ENCODE results near the gene TLE5. TPM values are rescaled to one million over a fixed set of nuclear protein-coding genes. Genes with fewer than 3 reads are reported as not detected.

The TLE5 gene
- total RNA-seq, 2 experiments from 2014 or later, result 722 to 793 TPM

DNA sequence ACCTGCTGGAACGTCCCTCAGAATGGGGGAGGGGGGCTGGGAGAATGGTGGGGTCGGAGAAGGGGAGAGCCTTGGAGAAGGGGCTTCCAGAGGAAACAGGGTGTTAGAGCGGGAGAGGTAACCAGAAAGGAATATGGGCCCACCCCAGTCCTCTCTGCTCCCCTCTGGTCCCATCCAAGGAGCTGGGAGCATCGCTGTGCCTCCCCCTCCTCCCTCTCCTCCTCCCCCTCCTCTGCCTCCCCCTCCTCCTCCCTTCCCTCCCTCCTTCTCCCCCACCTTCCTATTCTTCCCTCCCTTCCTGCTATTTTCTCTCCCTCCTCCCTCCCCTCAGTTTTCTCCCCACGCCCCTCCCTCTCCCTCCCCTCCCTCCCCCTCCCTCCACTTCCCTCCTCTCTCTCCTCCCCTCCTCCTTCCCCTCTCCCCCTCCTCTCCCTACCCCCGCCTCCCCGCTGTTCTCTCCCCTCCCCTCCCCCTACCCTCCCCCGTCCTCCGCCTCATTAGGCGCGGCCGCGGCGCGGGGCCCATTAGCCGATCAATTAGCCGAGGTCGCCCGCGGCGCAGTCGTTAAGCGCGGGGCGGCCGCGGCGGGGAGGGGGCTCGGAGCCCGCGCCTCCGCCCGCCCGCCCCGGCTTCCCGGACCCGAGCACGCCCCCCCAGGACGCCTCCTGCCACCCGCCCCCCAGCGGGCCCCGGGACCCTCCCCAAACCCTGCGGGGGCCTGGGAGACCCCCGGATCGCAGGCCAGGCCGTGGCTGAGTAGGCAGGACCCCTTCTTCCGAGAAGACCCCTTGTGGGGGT lies 15.4 kb downstream of the TLE5 start:
- POLR2A ChIA-PET, result interaction anchor here (1.5 to 8.9 kb wide), 3 partner anchors 10 to 140 kb away, joined by 5 to 140 read pairs (median 80); partner anchors contain the start of gene TLE5

DNA sequence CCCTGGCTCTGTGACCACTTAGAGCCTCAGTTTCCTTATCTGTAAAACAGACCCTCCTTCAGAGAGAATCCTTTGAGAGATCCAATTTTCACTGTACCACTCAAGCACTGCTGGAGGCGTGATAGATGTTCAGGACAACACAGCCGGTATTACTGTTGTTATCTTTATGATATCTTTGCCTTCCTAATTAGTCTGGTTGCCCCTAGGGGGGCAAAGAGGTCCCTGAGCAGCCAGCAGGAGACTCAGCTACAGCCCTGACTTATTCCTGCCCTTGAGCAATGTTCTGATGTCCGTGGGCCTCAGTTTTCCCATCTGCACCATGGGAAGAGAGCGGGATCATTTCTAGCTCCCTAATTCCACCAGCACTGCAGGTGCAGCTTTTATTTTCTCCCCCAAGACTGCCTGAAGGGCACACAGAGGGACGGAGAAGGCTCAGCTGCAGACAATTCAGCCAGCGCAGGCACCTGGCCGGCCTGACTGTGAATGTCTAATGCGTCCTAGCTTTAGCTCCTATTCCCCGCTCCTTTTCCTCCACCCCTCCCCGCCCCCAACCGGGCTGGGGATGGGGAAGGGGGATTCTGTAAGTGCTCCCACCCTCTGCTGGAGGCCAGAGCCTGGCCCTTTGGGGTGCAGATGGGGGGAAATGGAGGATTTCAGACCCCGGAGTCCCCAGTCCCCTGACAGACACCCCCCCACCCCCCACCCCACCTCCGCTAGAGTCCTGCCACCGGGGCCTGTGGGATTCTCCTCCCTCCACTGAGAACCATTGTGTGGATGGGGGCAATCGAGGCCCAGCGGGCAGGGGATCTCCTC lies 16.2 kb downstream of the TLE5 start:
- CTCF ChIA-PET, result interaction anchor here (1.3 kb wide), 1 partner anchor 10 kb away, joined by 4 read pairs; no protein-coding TSS in a partner anchor
- Mint-ChIP-seq H3K27ac (peak overlapping the region; percentile 35), H3K36me3 (ENCODE audit: low read depth) (peaks cover 4% of the 10 kb centered on the region), H3K9me3 (no peaks in the 10 kb centered on the region), H3K4me1 (ENCODE audit: low read depth) (peaks cover 39% of the 10 kb centered on the region), H3K27me3 (no peaks in the 10 kb centered on the region), H3K4me3 (peak overlapping the region; percentile 78)
- no peaks in the 10 kb centered on the region for H3K36me3 ChIP-seq (ENCODE audit: insufficient read depth, low read length)
- ATAC-seq (ENCODE audit: poor library complexity) (no peak), DNase-seq (no peak)
- H3K9me3 ChIP-seq (ENCODE audit: control insufficient read depth in 1 of 2, insufficient read depth in 1 of 2, low read length in 2 of 2), result peaks cover 0 to 4% of the 10 kb centered on the region in 2 experiments
- no peak overlapping the region for H3K4me3 ChIP-seq (ENCODE audit: low read length)
- intact Hi-C loops (cut with DNase I, micrococcal nuclease), result loop anchor here (2.0 to 5.0 kb wide), 2 partner anchors 15 to 131 kb away; partner anchors contain the start of gene S1PR4 (in 1 of the 2)
- TF ChIP-seq, protein P1, sequence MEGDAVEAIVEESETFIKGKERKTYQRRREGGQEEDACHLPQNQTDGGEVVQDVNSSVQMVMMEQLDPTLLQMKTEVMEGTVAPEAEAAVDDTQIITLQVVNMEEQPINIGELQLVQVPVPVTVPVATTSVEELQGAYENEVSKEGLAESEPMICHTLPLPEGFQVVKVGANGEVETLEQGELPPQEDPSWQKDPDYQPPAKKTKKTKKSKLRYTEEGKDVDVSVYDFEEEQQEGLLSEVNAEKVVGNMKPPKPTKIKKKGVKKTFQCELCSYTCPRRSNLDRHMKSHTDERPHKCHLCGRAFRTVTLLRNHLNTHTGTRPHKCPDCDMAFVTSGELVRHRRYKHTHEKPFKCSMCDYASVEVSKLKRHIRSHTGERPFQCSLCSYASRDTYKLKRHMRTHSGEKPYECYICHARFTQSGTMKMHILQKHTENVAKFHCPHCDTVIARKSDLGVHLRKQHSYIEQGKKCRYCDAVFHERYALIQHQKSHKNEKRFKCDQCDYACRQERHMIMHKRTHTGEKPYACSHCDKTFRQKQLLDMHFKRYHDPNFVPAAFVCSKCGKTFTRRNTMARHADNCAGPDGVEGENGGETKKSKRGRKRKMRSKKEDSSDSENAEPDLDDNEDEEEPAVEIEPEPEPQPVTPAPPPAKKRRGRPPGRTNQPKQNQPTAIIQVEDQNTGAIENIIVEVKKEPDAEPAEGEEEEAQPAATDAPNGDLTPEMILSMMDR (IDR thresholded peaks at IDR 0.05), result no peak
- H3K27me3 ChIP-seq (ENCODE audit: control insufficient read depth in 1 of 2, insufficient read depth in 2 of 2, low read length in 2 of 2), result no peaks in the 10 kb centered on the region
- POLR2A ChIA-PET, result interaction anchor here (2.2 to 8.9 kb wide), 2 partner anchors 10 to 14 kb away, joined by 17 to 80 read pairs; partner anchors contain the start of gene TLE5
- peaks cover 35% of the 10 kb centered on the region for H3K4me1 ChIP-seq (ENCODE audit: insufficient read depth, low read length)
- H3K27ac ChIP-seq (ENCODE audit: low read depth in 1 of 2, low read length in 2 of 2), result peak overlapping the region; percentile 5 to 41

More for the DNA sequence above, 15.4 kb downstream of the TLE5 start:
- no peaks in the 10 kb centered on the region for H3K36me3 ChIP-seq (ENCODE audit: insufficient read depth, low read length)
- H3K4me1 ChIP-seq (ENCODE audit: insufficient read depth, low read length), result peaks cover 34% of the 10 kb centered on the region
- H3K27me3 ChIP-seq (ENCODE audit: control insufficient read depth in 1 of 2, insufficient read depth in 2 of 2, low read length in 2 of 2), result no peaks in the 10 kb centered on the region
- Mint-ChIP-seq H3K9me3 (no peaks in the 10 kb centered on the region), H3K4me3 (peak overlapping the region; percentile 96), H3K4me1 (ENCODE audit: low read depth) (peaks cover 35% of the 10 kb centered on the region), H3K36me3 (ENCODE audit: low read depth) (peaks cover 4% of the 10 kb centered on the region), H3K27me3 (no peaks in the 10 kb centered on the region), H3K27ac (peak overlapping the region; percentile 96)
- intact Hi-C loops (cut with DNase I, micrococcal nuclease), result loop anchor here (1.0 to 5.0 kb wide), 4 partner anchors 11 to 130 kb away; partner anchors contain the start of gene S1PR4 (in 1 of the 2)
- H3K9me3 ChIP-seq (ENCODE audit: control insufficient read depth in 1 of 2, insufficient read depth in 1 of 2, low read length in 2 of 2), result peaks cover 0 to 4% of the 10 kb centered on the region in 2 experiments
- peak overlapping the region in 1 of 2 donors; percentile 9 for H3K27ac ChIP-seq (ENCODE audit: low read depth in 1 of 2, low read length in 2 of 2)
- ATAC-seq (ENCODE audit: poor library complexity), result no peak
- CTCF ChIA-PET, result interaction anchor here (1.0 kb wide), 1 partner anchor 57 kb away, joined by 3 read pairs; no protein-coding TSS in a partner anchor
- peak in 6 of 14 experiments; percentile 28 to 69 (median 51) for DNase-seq
- TF ChIP-seq, protein P1 (IDR thresholded peaks at IDR 0.05), result no peak
- peak overlapping the region; percentile 60 for H3K4me3 ChIP-seq (ENCODE audit: low read length)

DNA sequence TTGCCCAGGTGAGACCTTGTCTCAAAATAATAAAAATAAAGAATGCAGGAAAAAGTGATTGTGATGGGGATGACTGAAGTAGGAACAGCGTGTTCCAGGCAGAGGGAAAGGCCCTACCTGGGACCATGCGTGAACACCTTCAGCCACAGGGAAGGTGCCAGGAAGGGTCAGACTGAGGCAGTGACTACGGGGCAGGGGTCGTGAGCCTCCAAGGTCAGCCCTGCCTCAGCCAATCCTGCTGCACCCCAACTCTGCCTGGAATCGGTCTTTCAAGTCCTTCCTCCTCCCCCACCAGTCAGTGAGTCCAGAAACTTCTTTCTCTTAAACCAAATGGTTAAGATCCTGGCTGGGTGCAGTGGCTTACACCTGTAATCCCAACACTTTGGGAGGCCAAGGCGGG lies 17.1 kb downstream of the TLE5 start:
- intact Hi-C loops (cut with DNase I, micrococcal nuclease), result loop anchor here in 1 of 2 experiments (5.0 kb wide), 1 partner anchor 132 kb away; the partner anchor contains the start of gene S1PR4
- Mint-ChIP-seq H3K27me3 (no peaks in the 10 kb centered on the region), H3K4me1 (ENCODE audit: low read depth) (peaks cover 39% of the 10 kb centered on the region), H3K4me3 (peak overlapping the region; percentile 12), H3K9me3 (no peaks in the 10 kb centered on the region), H3K36me3 (ENCODE audit: low read depth) (peaks cover 4% of the 10 kb centered on the region), H3K27ac (peak overlapping the region; percentile 35)
- DNase-seq, result no peak
- H3K27me3 ChIP-seq (ENCODE audit: control insufficient read depth in 1 of 2, insufficient read depth in 2 of 2, low read length in 2 of 2), result no peaks in the 10 kb centered on the region
- ATAC-seq (ENCODE audit: poor library complexity), result no peak
- ChIA-PET POLR2A (interaction anchor here (2.2 to 8.9 kb wide), 2 partner anchors 9 to 15 kb away, joined by 17 to 80 read pairs; partner anchors contain the start of gene TLE5), CTCF (interaction anchor here (1.3 kb wide), 1 partner anchor 9 kb away, joined by 4 read pairs; no protein-coding TSS in a partner anchor)
- peaks cover 34% of the 10 kb centered on the region for H3K4me1 ChIP-seq (ENCODE audit: insufficient read depth, low read length)
- no peak overlapping the region for H3K27ac ChIP-seq (ENCODE audit: low read depth in 1 of 2, low read length in 2 of 2)
- H3K9me3 ChIP-seq (ENCODE audit: control insufficient read depth in 1 of 2, insufficient read depth in 1 of 2, low read length in 2 of 2), result peaks cover 0 to 4% of the 10 kb centered on the region in 2 experiments
- no peaks in the 10 kb centered on the region for H3K36me3 ChIP-seq (ENCODE audit: insufficient read depth, low read length)
- TF ChIP-seq, protein P1 (IDR thresholded peaks at IDR 0.05), result no peak
- no peak overlapping the region for H3K4me3 ChIP-seq (ENCODE audit: low read length)
